Measurements from ENCODE around the gene OSBP2.
A peak's percentile ranks its signal among the peaks of the same experiment; 100 is the strongest.

DNA sequence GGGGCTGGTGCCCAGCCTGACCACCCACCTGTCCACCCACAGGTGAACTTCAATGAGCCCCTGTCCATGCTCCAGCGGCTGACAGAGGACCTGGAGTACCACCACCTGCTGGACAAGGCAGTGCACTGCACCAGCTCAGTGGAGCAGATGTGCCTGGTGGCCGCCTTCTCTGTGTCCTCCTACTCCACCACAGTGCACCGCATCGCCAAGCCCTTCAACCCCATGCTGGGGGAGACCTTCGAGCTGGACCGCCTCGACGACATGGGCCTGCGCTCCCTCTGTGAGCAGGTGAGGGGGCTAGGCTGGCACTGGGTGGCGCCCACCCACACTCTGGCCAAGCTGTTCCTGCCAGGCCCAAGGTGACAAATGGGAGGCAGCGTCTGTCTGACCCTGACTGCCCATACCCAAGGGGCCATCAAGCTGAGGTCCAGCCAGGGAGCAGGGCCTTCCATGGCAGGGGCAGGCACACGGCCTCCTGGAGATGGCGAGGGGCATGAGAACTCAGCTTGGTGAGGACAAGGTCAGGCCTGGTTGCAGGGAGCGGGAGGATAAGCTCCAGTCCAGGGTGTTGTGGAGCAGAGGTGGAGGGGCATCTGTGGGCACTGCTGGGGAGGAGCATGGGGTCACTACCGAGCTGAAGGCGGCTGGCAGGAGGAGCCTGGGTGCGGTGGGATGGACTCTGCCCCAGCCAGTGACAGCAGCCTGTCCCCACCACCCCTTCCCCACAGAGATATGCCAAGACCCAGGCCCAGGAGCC lies 196.2 kb downstream of the OSBP2 start:
- TF ChIP-seq, protein P1, sequence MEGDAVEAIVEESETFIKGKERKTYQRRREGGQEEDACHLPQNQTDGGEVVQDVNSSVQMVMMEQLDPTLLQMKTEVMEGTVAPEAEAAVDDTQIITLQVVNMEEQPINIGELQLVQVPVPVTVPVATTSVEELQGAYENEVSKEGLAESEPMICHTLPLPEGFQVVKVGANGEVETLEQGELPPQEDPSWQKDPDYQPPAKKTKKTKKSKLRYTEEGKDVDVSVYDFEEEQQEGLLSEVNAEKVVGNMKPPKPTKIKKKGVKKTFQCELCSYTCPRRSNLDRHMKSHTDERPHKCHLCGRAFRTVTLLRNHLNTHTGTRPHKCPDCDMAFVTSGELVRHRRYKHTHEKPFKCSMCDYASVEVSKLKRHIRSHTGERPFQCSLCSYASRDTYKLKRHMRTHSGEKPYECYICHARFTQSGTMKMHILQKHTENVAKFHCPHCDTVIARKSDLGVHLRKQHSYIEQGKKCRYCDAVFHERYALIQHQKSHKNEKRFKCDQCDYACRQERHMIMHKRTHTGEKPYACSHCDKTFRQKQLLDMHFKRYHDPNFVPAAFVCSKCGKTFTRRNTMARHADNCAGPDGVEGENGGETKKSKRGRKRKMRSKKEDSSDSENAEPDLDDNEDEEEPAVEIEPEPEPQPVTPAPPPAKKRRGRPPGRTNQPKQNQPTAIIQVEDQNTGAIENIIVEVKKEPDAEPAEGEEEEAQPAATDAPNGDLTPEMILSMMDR (IDR thresholded peaks at IDR 0.05; ENCODE audit: low read length): peak; percentile 72
- TF ChIP-seq EZH2 (IDR thresholded peaks at IDR 0.05; ENCODE audit: borderline replicate concordance, low read length): no peak

Measured in OCI-LY1 (cell line).